Type B pancreatic cell (in vitro differentiated cells): Measurements from ENCODE around the gene ZSWIM3. TPM values are rescaled to one million over a fixed set of nuclear protein-coding genes. Genes with fewer than 3 reads are reported as not detected.

ENCODE experiments used
- DNase-seq: peaks from one replicate; pipeline ENCODE4 v3.0.0; 2021; ENCODE audit warnings: mixed read lengths; ENCODE audit not compliant: unreplicated experiment; ENCODE audit errors: extremely low spot score
- H3K27ac Mint-ChIP-seq: 2 replicates; pipeline ENCODE4 v1.8.0; 2021; ENCODE audit warnings: mild to moderate bottlenecking, mixed read lengths
- H3K27me3 Mint-ChIP-seq: 2 replicates; pipeline ENCODE4 v1.8.0; 2021; ENCODE audit warnings: mixed read lengths
- H3K36me3 Mint-ChIP-seq: 2 replicates; pipeline ENCODE4 v1.8.0; 2021; ENCODE audit warnings: mixed read lengths
- H3K4me1 Mint-ChIP-seq: one replicate; pipeline ENCODE4 v1.8.0; 2021; ENCODE audit warnings: mixed read lengths; ENCODE audit not compliant: unreplicated experiment
- H3K4me3 Mint-ChIP-seq: 2 replicates; pipeline ENCODE4 v1.8.0; 2021; ENCODE audit warnings: mild to moderate bottlenecking, mixed read lengths
- H3K9me3 Mint-ChIP-seq: 2 replicates; pipeline ENCODE4 v1.8.0; 2021; ENCODE audit warnings: mixed read lengths
- total RNA-seq: library from RNA; stranded (reverse); gene quantifications from 2 replicates; pipeline ENCODE4 v1.2.1, GENCODE V29; 2021; ENCODE audit warnings: low replicate concordance
- TF ChIP-seq, protein P1 (sequence below): fragments of 200-600 bp; sonication (generic); conservative IDR thresholded peaks from 2 replicates; pipeline ENCODE4 v1.5.0; 2021; ENCODE audit warnings: antibody characterized with exemption, mild to moderate bottlenecking

ZSWIM3 gene
- total RNA-seq, 1 donor from 2014 or later, result 4.7 TPM

DNA sequence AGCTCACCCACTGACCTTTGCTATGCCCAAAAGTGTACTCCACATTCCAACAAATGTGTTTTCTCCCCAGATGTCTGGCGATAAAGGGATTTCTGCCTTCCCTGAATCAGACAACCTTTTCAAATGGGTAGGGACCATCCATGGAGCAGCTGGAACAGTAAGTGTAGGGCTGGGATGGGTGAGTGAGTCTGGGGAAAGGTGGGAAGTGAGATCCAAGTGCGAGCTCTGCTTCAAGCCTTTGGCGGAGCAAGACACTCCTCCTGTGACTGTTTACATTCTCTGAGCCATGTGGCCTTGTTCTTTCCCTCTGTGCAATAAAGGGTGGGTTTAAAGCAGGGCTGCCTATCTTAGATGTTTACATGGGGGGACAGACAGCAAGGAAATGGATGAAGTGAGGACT lies 43.1 kb upstream of the ZSWIM3 start:
- H3K4me1 Mint-ChIP-seq, result peaks cover 20% of the 10 kb centered on the region
- peaks cover 21% of the 10 kb centered on the region for H3K36me3 Mint-ChIP-seq
- no peak for DNase-seq
- no peak overlapping the region for H3K4me3 Mint-ChIP-seq
- no peaks in the 10 kb centered on the region for H3K9me3 Mint-ChIP-seq
- no peaks in the 10 kb centered on the region for H3K27me3 Mint-ChIP-seq
- TF ChIP-seq, protein P1, sequence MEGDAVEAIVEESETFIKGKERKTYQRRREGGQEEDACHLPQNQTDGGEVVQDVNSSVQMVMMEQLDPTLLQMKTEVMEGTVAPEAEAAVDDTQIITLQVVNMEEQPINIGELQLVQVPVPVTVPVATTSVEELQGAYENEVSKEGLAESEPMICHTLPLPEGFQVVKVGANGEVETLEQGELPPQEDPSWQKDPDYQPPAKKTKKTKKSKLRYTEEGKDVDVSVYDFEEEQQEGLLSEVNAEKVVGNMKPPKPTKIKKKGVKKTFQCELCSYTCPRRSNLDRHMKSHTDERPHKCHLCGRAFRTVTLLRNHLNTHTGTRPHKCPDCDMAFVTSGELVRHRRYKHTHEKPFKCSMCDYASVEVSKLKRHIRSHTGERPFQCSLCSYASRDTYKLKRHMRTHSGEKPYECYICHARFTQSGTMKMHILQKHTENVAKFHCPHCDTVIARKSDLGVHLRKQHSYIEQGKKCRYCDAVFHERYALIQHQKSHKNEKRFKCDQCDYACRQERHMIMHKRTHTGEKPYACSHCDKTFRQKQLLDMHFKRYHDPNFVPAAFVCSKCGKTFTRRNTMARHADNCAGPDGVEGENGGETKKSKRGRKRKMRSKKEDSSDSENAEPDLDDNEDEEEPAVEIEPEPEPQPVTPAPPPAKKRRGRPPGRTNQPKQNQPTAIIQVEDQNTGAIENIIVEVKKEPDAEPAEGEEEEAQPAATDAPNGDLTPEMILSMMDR, result no peak
- no peak overlapping the region for H3K27ac Mint-ChIP-seq

DNA sequence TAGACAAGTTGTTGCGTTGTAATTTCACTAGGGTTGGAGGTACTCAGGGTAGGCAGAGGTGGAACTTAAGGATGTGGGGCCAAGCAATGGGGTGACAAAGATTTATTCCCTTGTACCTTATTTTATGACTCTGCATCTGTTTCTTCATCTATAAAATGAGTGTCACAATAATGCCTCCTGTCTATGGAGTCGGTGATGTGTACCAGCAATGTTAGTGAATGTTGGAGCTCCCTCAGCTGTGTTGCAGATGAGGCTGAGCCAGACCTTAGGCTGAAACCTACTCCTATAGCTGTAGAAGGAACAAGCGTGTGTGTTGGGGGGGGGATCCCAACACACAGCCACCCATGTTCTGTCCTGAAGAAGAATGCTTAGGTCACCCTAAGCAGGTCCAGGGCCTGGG lies 40.5 kb upstream of the ZSWIM3 start:
- peaks cover 7% of the 10 kb centered on the region for H3K36me3 Mint-ChIP-seq
- no peak overlapping the region for H3K27ac Mint-ChIP-seq
- H3K4me3 Mint-ChIP-seq, result no peak overlapping the region
- no peak for DNase-seq
- peaks cover 19% of the 10 kb centered on the region for H3K4me1 Mint-ChIP-seq
- peaks cover 5% of the 10 kb centered on the region for H3K27me3 Mint-ChIP-seq
- H3K9me3 Mint-ChIP-seq, result no peaks in the 10 kb centered on the region
- TF ChIP-seq, protein P1, result no peak

DNA sequence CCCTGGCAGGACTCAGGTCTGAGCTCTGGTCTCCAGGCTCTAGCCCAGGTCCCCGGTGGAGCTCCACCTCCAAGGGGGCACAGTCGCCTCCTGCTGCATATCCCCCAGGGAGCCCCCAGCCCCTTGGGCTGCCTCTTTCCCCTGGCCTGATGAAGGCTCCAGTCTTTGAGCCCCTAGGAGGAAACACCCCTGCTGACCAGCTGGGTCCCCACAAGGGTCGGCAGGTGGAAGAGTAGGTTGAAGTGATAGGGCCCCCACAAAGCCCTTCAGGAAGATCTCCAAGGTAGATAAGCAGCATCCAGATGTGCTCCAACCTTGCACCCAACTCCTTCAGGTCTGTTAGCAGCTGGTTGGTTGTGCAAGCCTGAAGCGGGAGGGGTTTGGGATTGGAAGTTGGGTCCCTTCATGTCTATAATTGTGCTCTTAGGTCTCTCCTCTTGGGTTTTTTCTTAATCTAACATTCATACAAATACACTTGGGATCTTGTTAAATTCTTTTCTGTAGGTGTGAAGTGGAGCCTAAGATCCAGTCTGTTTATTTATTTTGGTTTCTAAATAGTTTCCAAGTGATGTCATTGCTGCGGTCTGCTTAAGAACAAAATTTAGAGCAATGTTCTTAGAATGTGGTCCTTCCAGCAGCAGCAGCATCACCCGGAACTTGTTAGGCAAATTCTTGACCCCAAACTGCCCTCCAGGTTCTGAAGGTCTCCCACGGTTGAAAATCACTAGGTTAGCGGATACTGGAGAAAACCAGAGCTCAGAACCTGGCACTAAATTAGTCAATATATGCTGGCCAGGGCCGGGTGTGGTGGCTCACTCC lies 39.8 kb upstream of the ZSWIM3 start:
- TF ChIP-seq, protein P1, result no peak

DNA sequence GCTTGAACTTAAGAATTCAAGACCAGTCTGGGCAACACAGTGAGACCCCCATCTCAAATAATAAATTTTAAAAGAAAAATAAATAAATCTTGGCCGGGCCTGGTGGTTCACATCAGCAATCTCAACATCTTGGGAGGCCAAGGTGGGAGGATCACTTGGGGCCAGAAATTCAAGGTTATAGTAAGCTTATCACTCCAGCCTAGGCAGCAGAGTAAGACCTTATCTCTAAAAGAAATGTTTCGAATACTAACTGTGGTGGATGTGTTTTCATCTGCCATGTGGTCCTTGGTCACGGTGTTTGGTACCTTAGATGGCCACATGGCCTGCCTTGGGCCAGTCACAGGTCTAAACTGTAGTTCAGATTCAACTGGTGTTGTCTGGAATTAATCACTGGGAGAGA lies 39.2 kb upstream of the ZSWIM3 start:
- Mint-ChIP-seq H3K4me3 (no peak overlapping the region), H3K27me3 (peaks cover 10% of the 10 kb centered on the region), H3K27ac (no peak overlapping the region), H3K4me1 (peaks cover 11% of the 10 kb centered on the region), H3K9me3 (no peaks in the 10 kb centered on the region), H3K36me3 (peaks cover 4% of the 10 kb centered on the region)
- no peak for DNase-seq
- TF ChIP-seq, protein P1, result no peak

More for the DNA sequence above, 39.8 kb upstream of the ZSWIM3 start:
- no peak for DNase-seq
- no peaks in the 10 kb centered on the region for H3K9me3 Mint-ChIP-seq
- H3K36me3 Mint-ChIP-seq, result peaks cover 4% of the 10 kb centered on the region
- peaks cover 10% of the 10 kb centered on the region for H3K27me3 Mint-ChIP-seq
- H3K4me1 Mint-ChIP-seq, result peaks cover 16% of the 10 kb centered on the region
- H3K4me3 Mint-ChIP-seq, result no peak overlapping the region
- H3K27ac Mint-ChIP-seq, result peak overlapping the region; percentile 73

DNA sequence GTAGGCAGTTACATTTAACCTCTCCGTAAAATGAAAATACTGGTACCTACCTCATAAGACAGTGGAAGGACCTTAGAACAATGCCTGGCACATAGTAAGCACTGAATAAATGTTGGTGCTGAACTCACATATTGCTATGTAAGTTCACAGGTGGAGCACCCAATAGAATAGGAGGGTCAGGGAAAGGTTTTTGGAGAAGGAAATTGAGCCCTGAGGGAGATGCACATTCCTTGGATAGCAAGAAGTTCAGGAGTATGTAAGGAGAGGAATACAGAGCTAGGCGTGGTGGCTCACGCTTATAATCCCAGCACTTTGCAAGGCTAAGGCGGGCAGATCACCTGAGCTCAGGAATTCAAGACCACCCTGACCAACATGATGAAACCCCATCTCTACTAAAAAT lies 37.9 kb upstream of the ZSWIM3 start:
- H3K4me3 Mint-ChIP-seq, result no peak overlapping the region
- peaks cover 4% of the 10 kb centered on the region for H3K36me3 Mint-ChIP-seq
- TF ChIP-seq, protein P1, result no peak
- DNase-seq, result no peak
- no peaks in the 10 kb centered on the region for H3K9me3 Mint-ChIP-seq
- H3K27me3 Mint-ChIP-seq, result peaks cover 20% of the 10 kb centered on the region
- peaks cover 16% of the 10 kb centered on the region for H3K4me1 Mint-ChIP-seq
- peak overlapping the region; percentile 4 for H3K27ac Mint-ChIP-seq
